NCI-H146 treated with DMSO at 0.1 percent for 48 hours (cell line): ENCODE data around the gene TIFAB.

Source experiments
- DNase-seq: peaks from one replicate; lab custom pipeline; 2025; ENCODE audit not compliant: unreplicated experiment; lab: John Stamatoyannopoulos, UW

The TIFAB gene

DNA sequence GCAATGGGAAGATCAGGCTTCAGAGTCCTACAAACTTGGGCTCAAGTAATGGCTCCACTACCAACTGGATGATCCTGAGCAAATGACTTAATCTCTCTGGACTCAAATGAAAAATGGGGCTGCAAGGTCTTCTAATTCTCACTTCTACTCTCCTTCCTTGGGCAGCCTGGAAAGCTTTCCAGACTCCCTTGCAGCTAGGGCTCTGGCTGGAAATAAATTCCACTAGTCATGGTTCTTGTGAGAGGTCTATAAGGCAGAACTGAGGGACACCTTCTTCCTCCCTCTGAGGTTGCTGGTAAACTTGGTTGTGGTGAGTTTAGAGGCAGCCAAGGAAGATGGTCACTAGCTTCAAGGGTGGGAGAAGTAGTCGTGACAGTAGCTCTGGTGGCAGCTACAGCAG, 23.6 kb downstream of the TIFAB start:
- DNase-seq = no peak

DNA sequence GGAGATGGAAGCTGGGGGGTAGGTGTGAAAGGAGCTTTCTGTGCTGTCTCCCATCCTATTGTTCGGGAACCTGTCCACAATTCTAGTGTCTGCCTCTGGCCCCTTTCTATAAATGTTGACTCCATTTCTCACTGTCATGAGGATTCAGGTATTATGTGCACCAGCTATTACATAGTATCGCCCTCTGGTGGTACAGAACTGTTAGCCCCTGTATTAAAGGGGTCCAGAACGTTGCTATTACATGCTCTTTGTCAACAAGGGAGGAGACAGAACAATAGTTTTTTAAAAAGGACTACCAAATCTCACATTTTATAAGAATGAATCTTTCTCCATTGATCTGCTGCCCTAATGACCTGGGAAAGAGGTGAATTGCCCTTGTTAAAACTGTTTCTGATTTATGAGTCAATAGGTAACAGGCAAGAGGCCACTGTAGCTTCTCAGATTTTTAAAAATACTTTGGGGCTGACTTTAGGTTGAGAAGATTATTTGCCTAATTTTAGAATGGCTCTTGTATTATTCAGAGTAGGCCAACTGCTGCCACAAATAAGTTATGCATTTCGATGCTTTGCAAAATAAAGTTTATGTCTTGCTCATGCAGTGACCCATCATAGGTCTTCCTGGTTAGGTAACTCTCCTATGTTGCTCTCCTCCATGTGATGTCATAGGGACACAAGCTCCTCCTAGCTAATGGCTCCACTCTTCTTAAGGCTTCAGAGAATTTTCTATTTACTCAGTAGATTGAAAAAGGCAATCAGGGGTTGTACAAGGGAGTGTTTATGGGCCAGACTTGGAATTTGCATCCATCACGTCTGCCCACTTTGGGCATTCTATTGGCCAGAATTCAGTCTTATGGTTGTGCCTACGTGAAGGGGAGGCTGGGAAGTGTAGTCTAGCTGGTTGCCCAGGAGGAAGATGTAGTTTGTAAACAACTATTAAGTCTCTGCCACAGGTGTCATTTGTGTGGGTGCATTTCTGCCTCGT, 25.8 kb downstream of the TIFAB start:
- DNase-seq = peak; percentile 54

DNA sequence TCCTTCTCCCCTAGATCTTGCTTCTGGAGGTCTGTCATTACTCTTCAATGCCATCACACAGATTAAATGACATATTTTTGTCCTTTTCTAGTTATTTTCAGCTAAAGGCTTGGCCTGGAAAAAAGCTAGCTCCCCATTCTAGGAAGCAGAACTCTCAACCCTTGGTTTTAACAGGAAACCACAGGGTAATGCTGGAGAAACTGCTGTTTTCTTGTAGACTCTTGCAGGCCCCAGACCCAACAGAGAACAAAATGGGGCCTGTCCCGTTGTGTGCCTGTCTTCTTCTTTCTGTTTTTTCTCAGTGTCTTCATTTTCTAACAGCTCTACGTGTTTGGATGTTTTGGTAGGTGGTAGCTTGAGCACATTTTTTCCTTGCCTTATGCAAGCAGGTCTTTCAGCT, 26.5 kb downstream of the TIFAB start:
- no peak for DNase-seq

DNA sequence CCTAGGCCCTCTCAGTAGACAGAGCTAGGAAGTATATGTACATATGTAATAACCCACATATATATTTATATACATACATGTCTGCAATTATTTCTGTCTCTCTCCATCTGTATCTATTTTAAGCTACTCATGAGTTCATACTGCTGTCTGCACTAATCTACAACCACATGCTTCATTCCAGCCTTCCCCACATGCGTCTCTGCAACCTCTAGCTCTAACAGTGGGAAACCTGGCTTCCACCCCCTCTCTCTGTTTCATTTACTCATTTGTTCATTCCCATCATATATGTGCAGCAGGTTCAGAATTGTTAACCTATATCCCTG, 28.3 kb downstream of the TIFAB start:
- DNase-seq = no peak

DNA sequence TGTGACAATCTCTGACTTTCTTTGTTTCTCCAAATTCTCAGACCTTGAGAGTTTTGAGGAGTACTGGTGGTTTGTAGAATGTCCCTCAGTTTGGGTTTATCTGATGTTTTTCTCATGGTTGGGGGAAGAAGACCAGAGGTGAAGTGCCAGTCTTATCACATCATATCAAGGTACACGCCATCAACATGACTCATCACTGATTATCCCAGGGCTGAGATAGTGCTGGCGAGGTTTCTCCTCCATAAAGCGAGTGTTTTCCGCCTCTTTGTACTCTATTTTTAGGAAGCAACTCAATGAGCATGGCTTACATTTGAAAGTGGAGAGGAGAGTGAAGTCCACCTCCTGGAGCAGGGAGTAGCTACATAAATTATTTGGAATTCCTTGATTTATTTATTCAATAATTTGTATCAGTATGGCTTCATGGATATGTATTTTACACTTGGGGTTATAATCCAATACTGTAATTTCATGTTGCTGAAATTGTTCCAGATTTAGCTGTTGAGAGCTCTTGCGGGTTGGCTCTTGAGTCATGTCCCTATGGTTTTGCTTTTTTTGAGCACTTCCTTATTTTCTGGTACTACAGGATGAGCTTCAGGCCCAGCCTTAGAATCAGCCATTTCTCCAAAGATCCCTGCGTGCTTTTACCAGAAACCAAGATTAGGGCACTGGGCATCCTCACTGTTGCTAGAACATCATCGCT, 28.9 kb downstream of the TIFAB start:
- DNase-seq = no peak

DNA sequence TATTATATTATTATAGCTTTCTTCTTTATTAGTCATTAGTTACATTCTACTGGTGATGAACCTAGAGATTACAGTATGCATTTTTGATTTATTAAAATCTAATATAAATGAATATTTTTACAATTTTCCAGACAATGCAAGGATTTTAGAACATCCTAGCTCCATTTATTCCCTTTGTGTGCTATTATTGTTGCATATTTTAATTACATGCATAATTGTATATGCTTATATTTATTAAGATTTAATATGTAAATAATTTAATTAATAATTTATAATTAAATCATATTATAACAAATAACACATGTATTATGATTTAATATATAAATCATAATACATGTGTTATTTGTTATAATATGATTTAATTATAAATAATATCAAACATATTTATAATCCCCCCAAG, 29.7 kb downstream of the TIFAB start:
- DNase-seq = no peak

DNA sequence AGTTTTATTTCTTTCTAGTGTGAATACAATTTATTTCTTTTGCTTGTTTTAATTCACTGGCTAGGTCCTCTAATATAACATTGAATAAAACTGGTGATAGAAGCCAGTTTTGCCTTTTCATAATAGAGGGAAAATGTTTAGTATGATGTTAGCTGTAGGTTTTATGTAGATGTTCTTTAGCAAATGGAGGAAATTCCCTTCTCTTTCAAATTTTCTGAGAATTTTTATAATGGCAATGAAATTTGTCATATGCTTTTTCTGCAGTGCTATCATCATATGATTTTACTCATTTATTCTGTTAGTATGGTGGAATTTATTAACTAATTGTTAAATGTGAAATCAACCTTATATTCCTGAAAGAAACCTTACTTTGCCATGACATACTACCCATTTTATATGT, 35.1 kb downstream of the TIFAB start:
- DNase-seq = no peak

DNA sequence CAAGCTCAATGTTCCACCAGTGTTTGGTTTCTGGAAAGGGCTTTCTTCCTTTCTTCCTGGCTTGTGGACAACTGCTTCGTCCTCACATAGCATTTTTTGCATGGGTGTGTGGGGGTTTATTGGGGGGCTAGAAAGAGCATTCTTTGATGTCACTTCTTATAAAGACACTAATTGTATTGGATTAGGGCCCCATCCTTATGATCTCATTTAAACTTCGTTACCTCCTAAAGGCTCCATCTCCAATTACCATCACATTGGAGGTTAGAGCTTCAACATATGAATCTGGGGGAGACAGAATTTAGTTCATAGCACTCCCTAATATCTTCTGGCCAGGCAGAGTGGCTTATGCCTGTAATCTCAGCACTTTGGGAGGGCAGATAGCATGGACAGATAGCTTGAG, 47.1 kb downstream of the TIFAB start:
- no peak for DNase-seq

DNA sequence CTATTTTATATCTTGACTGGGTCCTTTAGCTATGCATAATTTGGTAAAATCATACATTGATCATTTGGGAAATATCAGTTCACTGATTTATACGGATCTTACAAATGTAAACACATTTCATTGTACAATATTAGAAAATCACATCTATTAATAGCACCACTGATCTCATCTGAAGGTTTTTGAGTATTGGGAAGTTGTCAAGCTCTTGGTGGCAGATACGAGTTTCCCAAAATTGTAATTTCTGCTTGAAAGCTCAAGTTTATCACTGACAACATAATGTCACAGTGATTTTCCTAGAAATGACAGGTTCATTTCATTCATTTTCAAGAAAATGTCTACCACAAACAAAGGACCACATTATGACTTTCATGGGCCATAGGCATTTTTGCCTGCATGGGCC, 50.1 kb downstream of the TIFAB start:
- DNase-seq = no peak

DNA sequence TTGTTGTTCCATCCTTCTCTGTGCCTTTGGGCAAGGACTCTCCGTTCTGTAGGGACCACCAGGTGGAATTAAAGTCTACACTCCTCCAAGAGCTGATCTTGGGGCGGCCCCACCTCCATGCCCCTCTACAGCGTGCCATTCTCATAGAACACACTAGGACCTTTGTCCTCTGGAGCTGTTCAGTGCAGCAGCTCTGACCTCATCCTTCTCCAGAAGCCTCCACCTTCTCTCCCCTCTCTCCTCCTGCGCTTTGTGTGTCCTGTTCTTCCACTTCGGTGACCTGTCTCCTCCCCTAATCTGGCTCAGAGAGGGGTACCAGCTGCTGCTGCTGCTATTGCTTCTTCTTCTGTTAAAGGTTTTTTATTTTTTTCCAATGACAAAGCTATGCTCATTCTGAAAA, 51.3 kb downstream of the TIFAB start:
- DNase-seq = no peak

DNA sequence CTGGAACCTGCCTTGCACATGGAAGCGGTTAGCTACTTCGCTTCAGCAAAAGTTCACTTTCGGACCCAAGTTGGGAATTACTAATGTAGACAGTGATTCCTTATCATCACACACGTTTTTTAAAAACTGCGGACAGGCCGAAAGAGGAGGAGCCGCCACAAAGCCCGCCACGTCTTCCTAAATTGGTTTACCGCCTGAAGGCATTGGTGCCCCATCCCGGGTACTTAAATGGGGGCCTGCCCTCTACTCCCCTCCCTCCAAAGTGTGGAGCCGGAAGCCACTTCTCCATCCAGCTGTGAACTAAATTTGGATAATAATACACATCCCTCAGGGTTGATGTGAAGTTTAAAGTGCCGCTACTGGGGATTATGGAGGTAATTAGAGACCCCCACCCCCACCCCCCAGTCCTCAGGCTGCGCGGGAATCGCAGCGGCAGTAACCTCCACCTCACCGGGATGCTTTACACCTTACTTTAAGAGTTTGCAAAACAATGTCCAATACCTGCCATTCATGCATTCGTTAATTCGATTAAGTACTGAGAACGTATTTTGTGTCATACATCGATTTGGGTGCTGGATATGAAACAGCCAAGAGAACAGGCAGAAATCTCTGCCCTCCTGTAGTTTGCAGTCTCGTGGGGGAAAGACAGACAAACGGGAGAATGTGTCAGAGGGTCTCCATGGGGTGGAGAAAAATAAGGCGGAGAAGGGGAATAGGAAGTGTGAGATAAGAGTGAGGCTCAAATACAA, 52.2 kb downstream of the TIFAB start:
- DNase-seq = no peak

DNA sequence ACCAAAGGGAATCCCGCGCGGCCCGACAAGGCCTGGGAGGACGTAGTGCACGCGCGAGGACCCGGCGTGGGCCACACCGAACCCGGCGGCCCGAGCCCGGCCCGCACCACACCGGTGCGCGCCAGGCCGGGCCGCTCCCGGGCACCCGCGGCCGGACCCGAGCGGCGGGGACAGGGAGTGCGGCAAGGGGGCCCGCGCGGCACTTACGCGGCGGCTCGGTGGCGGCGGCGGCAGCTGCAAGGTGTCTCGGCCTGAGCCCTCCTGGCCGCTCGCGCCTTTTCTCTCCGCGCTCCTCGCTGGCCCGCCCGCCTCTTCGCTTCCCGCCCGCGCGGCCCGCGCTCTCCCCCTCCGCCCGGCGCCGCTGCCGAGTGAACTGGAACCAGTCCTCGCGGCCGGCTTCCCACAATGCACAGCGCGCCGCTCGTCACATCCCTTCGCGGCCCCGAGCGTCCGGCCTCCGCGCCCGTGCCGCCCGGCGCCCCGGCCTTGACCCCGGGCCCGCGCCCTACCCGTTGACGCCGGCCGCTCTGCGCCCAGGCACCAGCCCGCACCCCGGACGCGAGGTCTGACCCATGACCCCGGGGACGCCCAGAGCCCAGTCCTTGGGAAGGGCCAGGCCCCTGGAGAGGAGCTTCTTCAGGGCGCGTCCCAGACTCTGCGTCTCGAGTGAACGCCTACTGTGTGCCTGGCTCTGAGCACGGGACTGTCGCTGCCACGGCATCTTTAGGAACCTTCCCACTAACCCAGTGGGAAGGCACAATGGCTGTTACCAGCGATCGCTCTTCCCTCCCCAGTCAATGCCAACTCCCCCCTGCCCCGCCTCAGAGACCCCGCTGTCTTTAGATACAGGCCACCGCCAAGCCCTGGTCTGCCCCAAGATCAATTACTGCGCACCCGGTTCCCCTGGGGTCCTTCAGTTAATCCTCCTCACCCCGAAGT, 53.0 kb downstream of the TIFAB start, which contains the start of gene MACROH2A1:
TSS of gene MACROH2A1 (minus strand) at position 377 of the 939 bp plus-strand sequence. CDS start 10,138 bp downstream, outside the sequence.
- peak; percentile 49 for DNase-seq

DNA sequence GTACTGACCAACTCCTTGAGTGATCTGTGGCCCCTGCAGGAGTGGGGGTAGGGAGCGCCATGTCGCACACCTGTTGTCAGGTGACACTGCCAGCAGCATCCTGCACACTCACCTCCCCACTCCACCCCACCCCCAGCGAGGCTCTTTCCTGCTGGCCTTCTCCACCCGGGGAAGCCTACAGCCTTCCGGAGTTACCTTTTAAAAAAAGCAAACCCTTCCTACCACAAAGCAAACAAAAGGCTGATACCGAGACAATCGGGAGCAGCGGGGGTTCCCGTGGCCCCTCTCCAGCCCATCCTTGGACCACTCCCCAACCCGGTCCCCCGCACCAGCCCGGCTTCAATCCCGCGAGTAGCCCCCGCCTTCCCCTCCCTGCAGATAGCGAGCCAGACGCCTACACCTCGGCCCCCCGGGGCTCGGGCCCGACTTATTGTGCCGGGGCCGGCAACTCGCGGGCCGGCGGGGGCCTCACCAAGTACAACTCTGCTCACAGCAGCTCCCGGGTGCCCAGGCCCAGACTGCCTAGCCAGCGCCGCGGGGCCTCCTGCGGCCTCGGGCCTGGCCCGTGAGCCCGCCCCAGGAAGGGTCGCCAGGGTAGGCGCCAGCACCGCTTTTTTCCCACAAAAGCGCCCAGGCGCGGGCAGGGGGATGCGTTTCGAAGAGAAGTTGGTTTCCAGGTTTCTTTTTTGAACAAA, 53.8 kb downstream of the TIFAB start:
- peak; percentile 87 for DNase-seq
